Spleen (tissue), 7 donors: ENCODE results near the gene TNS1.

Source experiments
- POLR2A ChIP-seq, 3 donors: fragments of 450-650 bp; IDR thresholded peaks; one replicate each; pipeline ENCODE4 v1.5.1; 2017; ENCODE audit warnings: antibody characterized with exemption in 3 of 3, mild to moderate bottlenecking in 1 of 3
- POLR2AphosphoS5 ChIP-seq, 3 donors: sonication (generic); formaldehyde crosslinking; IDR thresholded peaks; one replicate each; pipeline ENCODE4 v1.5.1; 2017; ENCODE audit warnings: antibody characterized with exemption in 3 of 3
- TF ChIP-seq, protein P1 (sequence below), 11 experiments: fragments of 200-600 bp in 7 of 11; fragments of 450-650 bp in 4 of 11; sonication (generic) in 4 of 11; IDR thresholded peaks in 8 of 11; conservative IDR thresholded peaks in 3 of 11; 1 replicate in 7 of 11; 2 replicates in 4 of 11; pipeline versions ENCODE4 v1.4.0 to v1.8.0; 2016 to 2021; ENCODE audit warnings: antibody characterized with exemption in 11 of 11, inconsistent platforms in 4 of 11, mild to moderate bottlenecking in 1 of 11
- donor health status: DM: no; HTN: no; CAD: no; lungs with moderate emphysema.
- donor health status: DM: no; HTN: no; CAD: no.
- donor health status: DM: no; HTN: no; CAD: no.

- no peak for TF ChIP-seq POLR2A (IDR thresholded peaks at IDR 0.05)
- TF ChIP-seq, protein P1, sequence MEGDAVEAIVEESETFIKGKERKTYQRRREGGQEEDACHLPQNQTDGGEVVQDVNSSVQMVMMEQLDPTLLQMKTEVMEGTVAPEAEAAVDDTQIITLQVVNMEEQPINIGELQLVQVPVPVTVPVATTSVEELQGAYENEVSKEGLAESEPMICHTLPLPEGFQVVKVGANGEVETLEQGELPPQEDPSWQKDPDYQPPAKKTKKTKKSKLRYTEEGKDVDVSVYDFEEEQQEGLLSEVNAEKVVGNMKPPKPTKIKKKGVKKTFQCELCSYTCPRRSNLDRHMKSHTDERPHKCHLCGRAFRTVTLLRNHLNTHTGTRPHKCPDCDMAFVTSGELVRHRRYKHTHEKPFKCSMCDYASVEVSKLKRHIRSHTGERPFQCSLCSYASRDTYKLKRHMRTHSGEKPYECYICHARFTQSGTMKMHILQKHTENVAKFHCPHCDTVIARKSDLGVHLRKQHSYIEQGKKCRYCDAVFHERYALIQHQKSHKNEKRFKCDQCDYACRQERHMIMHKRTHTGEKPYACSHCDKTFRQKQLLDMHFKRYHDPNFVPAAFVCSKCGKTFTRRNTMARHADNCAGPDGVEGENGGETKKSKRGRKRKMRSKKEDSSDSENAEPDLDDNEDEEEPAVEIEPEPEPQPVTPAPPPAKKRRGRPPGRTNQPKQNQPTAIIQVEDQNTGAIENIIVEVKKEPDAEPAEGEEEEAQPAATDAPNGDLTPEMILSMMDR (IDR thresholded peaks at IDR 0.05 in 8 of 11, conservative IDR thresholded peaks at IDR 0.05 in 3 of 11) = no peak
- no peak for TF ChIP-seq POLR2AphosphoS5 (IDR thresholded peaks at IDR 0.05)
These were observed 189.0 kb downstream of the TNS1 start for GRCh38 chr2:217813828-217814227.
